ENCODE data around the gene PPARG. TPM values are rescaled to one million over a fixed set of nuclear protein-coding genes. Genes with fewer than 3 reads are reported as not detected.
"Not testable (repeated sequence)": the region's sequence is repeated elsewhere in the genome, so short reads cannot be mapped to it uniquely, and the experiment has no call there.

The PPARG gene
- total and polyA plus RNA-seq, 2 of the 8 experiments (the other 6 are each of a cell fraction or from before 2014, with no cell fraction given): 0.06 TPM; not detected in 1

DNA sequence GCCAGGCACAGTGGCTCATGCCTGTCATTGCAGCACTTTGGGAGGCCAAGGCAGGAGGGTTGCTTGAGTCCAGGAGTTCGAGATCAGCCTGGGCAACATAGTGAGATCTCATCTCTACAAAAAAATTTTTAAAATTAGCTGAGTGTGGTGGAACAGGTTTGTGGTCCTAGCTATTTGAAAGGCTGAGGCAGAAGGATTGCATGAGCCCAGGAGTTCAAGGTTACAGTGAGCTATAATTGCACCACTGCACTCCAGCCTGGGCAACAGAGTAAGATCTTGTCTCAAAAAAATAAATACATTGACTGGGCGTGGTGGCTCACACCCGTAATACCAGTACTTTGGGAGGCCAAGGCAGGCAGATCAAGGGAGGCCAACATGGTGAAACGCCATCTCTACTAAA, 168.5 kb downstream of the PPARG start:
- H3K9ac ChIP-seq (replicated peaks in 1 of 4; ENCODE audit: extremely low read depth in 1 of 4, low read depth in 3 of 4, low read length in 3 of 4); H3K14ac ChIP-seq (ENCODE audit: insufficient read length); H4K91ac ChIP-seq (replicated peaks; ENCODE audit: insufficient read length, low read length); H3K18ac ChIP-seq (ENCODE audit: extremely low read depth, low read length); H3K23me2 ChIP-seq (ENCODE audit: low read depth, low read length); H4K5ac ChIP-seq (ENCODE audit: insufficient read length, low read depth, low read length); H2BK120ac ChIP-seq (replicated peaks; ENCODE audit: low read depth, low read length); H2BK15ac ChIP-seq (ENCODE audit: low read length); FAIRE-seq; H3K23ac ChIP-seq (ENCODE audit: insufficient read length); H3K79me2 ChIP-seq (ENCODE audit: control insufficient read depth in 1 of 2, insufficient read depth in 2 of 2, low read length in 2 of 2); H3K27ac ChIP-seq (ENCODE audit: low read depth, low read length); POLR2A ChIA-PET (ENCODE audit: partially characterized antibody); H4K8ac ChIP-seq (ENCODE audit: extremely low read depth, insufficient read depth, low read length); H3K4me3 ChIP-seq (ENCODE audit: extremely low read depth in 1 of 4, insufficient read depth in 2 of 4, low read depth in 3 of 4, low read length in 4 of 4); H2AFZ ChIP-seq (ENCODE audit: low read length); H3K4me2 ChIP-seq (ENCODE audit: insufficient read depth in 1 of 2, low read depth in 2 of 2, low read length in 2 of 2); H2AK5ac ChIP-seq (ENCODE audit: low read depth, low read length); H3K79me1 ChIP-seq (ENCODE audit: low read depth, low read length); H2BK5ac ChIP-seq (ENCODE audit: low read depth, low read length); H3K9me3 ChIP-seq (ENCODE audit: insufficient read depth in 2 of 2, low read depth in 1 of 2, low read length in 1 of 2); DNase-seq (ENCODE audit: low read depth in 1 of 2, low spot score in 2 of 2); H4K20me1 ChIP-seq (replicated peaks in 1 of 2; ENCODE audit: control insufficient read depth in 1 of 2, insufficient read depth in 2 of 2, low read length in 2 of 2); H2BK12ac ChIP-seq (ENCODE audit: low read depth, low read length); H3K36me3 ChIP-seq (ENCODE audit: control insufficient read depth in 2 of 4, insufficient read depth in 4 of 4, low read length in 3 of 4); H3K4me1 ChIP-seq (replicated peaks in 1 of 4; ENCODE audit: control insufficient read depth in 3 of 4, insufficient read depth in 4 of 4, low read length in 3 of 4); H2BK20ac ChIP-seq (ENCODE audit: low read length); H3K4ac ChIP-seq (replicated peaks; ENCODE audit: insufficient read length, low read depth, low read length); H3K27me3 ChIP-seq (replicated peaks in 1 of 4; ENCODE audit: control insufficient read depth in 3 of 4, extremely low read depth in 1 of 4, insufficient read depth in 3 of 4, low read length in 3 of 4); H3K56ac ChIP-seq (replicated peaks; ENCODE audit: insufficient read length, low read depth, low read length): not testable (repeated sequence)
- 94% methylated on average over 4 of the region's 4 CpGs; no CpG with 5 or more reads in 1 of the 2 experiments for WGBS, 2 experiments (ENCODE audit: extremely low coverage in 1 of 2, insufficient coverage in 1 of 2, insufficient read length in 1 of 2, insufficient replicate concordance in 2 of 2, low coverage in 1 of 2, low lambda C conversion rate in 2 of 2, missing lambda C conversion rate in 1 of 2)
- CTCF ChIA-PET (ENCODE audit: partially characterized antibody): interaction anchor here (0.7 to 4.6 kb wide), 3 partner anchors 8 to 14 kb away, joined by 3 to 25 read pairs (median 4); no protein-coding TSS in a partner anchor
